ENCODE results near the gene ACSL6.

ACSL6 gene

DNA sequence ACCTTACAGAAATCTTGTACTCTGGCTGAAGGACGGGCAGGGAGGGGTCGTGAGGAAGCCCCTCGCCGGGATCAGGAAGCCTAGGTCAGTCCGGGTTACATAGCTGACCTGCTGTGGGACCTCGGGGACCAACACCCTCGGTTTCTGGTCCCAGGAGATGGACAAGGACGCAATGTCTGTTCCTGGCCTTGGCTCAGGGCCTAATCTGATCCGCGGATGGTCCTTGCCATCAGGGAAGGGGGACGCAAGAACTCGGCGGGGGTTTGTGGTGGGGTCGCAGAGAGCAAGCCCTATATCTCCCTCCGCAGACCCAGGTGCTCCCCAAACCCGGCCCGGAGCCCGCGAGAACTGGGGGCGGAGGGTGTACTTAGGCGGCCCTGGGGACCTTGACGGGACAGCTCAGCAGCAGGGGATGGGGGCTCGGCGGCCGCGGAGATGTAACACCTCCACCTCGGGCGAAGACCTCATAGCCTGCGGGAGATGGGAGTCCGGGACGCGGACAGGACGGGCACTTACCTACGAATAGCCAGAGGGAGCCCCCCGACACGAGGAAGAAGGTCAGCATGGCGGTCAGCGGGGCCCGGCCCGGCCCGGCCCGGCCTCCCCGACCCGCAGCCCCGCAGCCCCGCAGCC is 353 bp downstream of the ACSL6 start:
- Histone ChIP-seq H3K36me3 (no peaks in the 10 kb centered on the region; the same call in 1 of the 2 replicates), H3K4me3 (ENCODE audit: low read depth, low read length) (peak overlapping the region; percentile 79), H3K27ac (peak overlapping the region; percentile 82), H3K27me3 (ENCODE audit: insufficient read depth, low read depth, severe bottlenecking) (no peaks in the 10 kb centered on the region), H3K9me3 (ENCODE audit: severe bottlenecking) (no peaks in the 10 kb centered on the region)
- peak; percentile 16 for DNase-seq
- TF ChIP-seq, protein P1, sequence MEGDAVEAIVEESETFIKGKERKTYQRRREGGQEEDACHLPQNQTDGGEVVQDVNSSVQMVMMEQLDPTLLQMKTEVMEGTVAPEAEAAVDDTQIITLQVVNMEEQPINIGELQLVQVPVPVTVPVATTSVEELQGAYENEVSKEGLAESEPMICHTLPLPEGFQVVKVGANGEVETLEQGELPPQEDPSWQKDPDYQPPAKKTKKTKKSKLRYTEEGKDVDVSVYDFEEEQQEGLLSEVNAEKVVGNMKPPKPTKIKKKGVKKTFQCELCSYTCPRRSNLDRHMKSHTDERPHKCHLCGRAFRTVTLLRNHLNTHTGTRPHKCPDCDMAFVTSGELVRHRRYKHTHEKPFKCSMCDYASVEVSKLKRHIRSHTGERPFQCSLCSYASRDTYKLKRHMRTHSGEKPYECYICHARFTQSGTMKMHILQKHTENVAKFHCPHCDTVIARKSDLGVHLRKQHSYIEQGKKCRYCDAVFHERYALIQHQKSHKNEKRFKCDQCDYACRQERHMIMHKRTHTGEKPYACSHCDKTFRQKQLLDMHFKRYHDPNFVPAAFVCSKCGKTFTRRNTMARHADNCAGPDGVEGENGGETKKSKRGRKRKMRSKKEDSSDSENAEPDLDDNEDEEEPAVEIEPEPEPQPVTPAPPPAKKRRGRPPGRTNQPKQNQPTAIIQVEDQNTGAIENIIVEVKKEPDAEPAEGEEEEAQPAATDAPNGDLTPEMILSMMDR (IDR thresholded peaks at IDR 0.05; ENCODE audit: low read depth, low read length) = no peak

DNA sequence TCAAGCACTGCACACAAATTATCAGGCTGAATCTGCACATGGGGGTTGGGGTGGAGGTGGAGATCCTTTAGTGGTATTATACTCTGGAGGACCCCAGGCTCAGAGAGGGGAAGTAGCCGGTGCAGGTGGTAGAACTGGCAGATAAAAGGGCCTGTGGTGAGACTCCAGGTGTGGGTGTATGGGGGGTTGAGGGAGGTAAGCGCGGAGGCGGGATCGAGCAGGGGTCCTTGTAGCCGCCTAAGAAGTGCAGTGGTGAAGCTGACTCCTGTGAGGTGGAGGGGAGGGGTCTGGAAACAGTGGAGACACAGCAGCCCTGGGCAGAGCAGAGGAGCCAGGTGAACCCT is 841 bp downstream of the ACSL6 start:
- peak; percentile 29 for DNase-seq
- Histone ChIP-seq H3K27ac (peak overlapping the region; percentile 82), H3K36me3 (no peaks in the 10 kb centered on the region; the same call in 1 of the 2 replicates), H3K27me3 (ENCODE audit: insufficient read depth, low read depth, severe bottlenecking) (no peaks in the 10 kb centered on the region), H3K4me3 (ENCODE audit: low read depth, low read length) (peak overlapping the region; percentile 79), H3K9me3 (ENCODE audit: severe bottlenecking) (no peaks in the 10 kb centered on the region)
- TF ChIP-seq, protein P1 (IDR thresholded peaks at IDR 0.05; ENCODE audit: low read depth, low read length) = no peak

DNA sequence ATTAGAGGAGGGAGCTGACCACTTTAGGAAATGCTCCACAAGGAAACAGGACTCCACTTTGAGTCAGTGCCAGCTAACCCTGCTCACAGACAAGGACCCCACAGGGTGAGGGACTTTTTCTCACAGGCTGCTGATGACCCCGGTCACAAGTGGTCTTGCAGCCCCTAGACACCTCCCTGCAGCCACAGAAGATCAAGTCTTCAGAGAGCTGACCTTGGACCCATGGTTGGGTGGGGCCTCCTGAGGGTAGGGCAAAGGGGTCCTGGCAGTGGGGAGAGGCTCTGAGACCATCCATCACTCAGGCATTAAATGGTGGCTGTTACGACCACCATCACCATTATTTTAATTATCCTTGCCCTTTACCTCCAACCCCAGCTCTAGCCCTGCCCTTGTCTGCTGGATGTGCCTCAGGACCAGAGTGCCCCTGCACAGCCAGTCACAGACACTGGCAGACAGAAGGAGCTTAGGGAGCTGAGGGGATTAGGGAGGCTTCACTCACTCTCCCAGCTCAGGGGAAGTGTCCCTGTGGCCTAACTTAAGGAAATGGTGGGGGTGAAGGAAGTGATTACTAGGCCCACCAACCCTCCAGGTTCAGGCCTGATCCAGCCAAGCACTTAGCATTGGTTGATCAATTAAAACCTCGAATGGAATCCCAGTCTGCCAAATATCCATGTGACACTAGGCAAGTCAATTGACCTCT is 1.6 kb downstream of the ACSL6 start:
- Histone ChIP-seq H3K27ac (peak overlapping the region; percentile 82), H3K27me3 (ENCODE audit: insufficient read depth, low read depth, severe bottlenecking) (no peaks in the 10 kb centered on the region), H3K4me3 (ENCODE audit: low read depth, low read length) (peak overlapping the region; percentile 79), H3K36me3 (no peaks in the 10 kb centered on the region; the same call in 1 of the 2 replicates), H3K9me3 (ENCODE audit: severe bottlenecking) (no peaks in the 10 kb centered on the region)
- DNase-seq = peak; percentile 89
- TF ChIP-seq, protein P1 (IDR thresholded peaks at IDR 0.05; ENCODE audit: low read depth, low read length) = no peak

DNA sequence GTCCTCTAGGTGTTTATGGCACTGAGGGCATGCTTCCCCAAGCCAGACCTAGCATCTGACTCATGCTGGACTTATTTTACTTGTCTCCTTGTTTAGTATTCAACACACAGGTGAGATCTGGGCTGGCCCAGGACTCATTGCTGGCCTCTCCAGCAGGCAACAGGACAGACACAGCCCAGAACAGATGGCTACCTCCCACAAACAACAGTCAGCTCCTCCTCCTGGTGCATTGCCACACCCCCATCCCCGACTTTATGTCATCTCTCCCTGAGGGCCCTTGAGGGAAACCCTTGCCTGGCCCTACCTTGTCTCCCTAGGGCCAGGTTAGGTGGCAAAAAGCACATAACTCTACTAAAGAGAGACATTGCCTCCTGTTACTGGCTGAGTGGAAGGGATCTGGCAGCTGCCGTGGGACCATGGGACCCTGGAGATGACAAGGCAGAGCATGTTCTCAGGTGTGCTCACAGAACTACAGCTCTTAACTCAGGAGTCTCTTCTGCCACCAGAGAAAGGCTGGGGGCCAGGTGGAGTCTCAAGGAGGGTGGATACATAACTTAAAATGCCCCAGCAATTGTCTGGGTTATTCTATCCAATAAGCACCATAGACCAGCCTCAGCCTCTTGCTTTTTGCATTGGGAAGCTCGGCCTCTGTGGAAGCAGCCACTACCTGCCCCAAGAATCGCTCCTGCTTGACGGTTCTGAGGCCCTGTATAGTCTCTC is 2.3 kb downstream of the ACSL6 start:
- Histone ChIP-seq H3K27ac (peak overlapping the region; percentile 82), H3K4me3 (ENCODE audit: low read depth, low read length) (no peak overlapping the region), H3K27me3 (ENCODE audit: insufficient read depth, low read depth, severe bottlenecking) (no peaks in the 10 kb centered on the region), H3K9me3 (ENCODE audit: severe bottlenecking) (no peaks in the 10 kb centered on the region), H3K36me3 (no peaks in the 10 kb centered on the region; the same call in none of the 2 replicates)
- DNase-seq = peak; percentile 85
- TF ChIP-seq, protein P1 (IDR thresholded peaks at IDR 0.05; ENCODE audit: low read depth, low read length) = no peak

DNA sequence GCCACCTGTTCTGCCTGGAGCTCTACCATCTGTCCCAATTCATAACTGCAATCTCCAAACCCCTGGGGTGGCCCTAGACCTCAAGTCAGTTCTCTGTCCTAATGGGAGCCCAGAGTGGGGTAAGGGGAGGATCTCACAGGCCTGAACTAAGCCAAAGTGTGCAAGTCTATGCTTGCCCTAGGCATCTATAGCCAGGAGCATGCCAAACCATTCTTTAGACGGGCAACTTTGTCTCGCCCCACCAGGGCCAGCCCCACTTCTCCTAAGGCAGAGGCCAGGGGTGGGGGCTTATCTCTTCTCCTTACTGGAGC is 3.3 kb downstream of the ACSL6 start:
- H3K9me3 ChIP-seq (ENCODE audit: severe bottlenecking) = no peaks in the 10 kb centered on the region
- H3K27me3 ChIP-seq (ENCODE audit: insufficient read depth, low read depth, severe bottlenecking) = no peaks in the 10 kb centered on the region
- no peaks in the 10 kb centered on the region; the same call in none of the 2 replicates for H3K36me3 ChIP-seq
- TF ChIP-seq, protein P1 (IDR thresholded peaks at IDR 0.05; ENCODE audit: low read depth, low read length) = no peak
- no peak for DNase-seq
- no peak overlapping the region for H3K4me3 ChIP-seq (ENCODE audit: low read depth, low read length)
- peak overlapping the region; percentile 82 for H3K27ac ChIP-seq

Data from WERI-Rb-1 (cell line).